22Rv1 (cell line): ENCODE measurements around the gene EVC.

ENCODE experiments used
- CTCF ChIP-seq: fragments of 450-650 bp; IDR thresholded peaks from 2 replicates; pipeline ENCODE4 v1.5.1; 2017; ENCODE audit warnings: mild to moderate bottlenecking
- ZFX ChIP-seq: fragments of 450-650 bp; IDR thresholded peaks from 2 replicates; pipeline ENCODE4 v1.6.1; 2017; ENCODE audit warnings: antibody characterized with exemption, borderline replicate concordance

- TF ChIP-seq ZFX (no peak), CTCF (no peak)
Observed at GRCh38 chr4:5756271-5756670, 45.3 kb downstream of the EVC start.
